ENCODE results near the gene HLA-DPB1.

Gene HLA-DPB1

DNA sequence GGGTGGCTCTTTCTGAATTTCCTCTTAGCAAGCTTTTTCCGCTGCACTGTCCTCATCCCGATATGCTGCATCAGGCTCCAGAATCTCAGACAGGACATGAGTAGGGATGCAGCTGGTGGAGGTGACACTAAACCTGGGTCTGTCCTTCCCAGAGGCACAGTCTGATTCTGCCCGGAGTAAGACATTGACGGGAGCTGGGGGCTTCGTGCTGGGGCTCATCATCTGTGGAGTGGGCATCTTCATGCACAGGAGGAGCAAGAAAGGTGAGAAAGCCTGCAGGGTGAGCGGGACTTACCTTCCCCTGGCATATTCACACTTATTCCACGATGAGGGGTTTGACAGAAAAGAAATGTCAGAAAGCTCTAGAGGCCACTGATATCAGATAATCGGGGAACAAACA, 9.8 kb downstream of the HLA-DPB1 start:
- TF ChIP-seq, protein P1, sequence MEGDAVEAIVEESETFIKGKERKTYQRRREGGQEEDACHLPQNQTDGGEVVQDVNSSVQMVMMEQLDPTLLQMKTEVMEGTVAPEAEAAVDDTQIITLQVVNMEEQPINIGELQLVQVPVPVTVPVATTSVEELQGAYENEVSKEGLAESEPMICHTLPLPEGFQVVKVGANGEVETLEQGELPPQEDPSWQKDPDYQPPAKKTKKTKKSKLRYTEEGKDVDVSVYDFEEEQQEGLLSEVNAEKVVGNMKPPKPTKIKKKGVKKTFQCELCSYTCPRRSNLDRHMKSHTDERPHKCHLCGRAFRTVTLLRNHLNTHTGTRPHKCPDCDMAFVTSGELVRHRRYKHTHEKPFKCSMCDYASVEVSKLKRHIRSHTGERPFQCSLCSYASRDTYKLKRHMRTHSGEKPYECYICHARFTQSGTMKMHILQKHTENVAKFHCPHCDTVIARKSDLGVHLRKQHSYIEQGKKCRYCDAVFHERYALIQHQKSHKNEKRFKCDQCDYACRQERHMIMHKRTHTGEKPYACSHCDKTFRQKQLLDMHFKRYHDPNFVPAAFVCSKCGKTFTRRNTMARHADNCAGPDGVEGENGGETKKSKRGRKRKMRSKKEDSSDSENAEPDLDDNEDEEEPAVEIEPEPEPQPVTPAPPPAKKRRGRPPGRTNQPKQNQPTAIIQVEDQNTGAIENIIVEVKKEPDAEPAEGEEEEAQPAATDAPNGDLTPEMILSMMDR (conservative IDR thresholded peaks at IDR 0.05; ENCODE audit: control insufficient read depth, insufficient read depth, low read depth, low read length) = no peak

DNA sequence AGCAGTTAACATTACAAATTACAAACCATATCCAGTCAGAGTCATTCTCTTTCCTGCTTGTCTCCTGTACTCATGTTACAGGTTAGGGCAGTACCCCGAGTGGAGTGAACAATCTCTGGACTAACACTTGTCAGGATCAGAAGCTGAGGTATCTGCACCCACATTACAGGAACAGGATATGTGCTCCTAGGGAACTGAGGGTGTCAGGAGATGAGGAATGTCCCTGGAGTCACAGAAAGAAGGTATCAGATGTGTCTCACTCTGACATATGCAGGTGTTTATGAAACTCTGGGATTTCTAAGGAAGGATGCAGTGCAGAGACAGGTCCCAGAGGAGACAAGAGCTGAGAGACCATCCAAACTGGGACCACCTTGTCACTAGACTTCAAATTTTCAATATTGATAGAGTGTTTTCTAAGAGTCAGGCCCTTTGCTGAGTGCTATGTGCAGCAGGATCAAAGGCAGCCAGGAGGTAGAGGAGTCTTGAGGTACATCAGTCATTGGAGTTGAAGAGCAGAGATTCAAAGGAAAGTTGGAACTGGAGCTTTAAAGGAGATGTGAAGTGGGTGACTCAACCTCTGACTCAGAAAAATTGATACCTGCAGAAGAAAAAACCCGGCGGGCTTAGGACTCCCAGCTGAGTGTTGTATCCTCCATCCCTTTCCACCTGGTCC, 12.6 kb downstream of the HLA-DPB1 start:
- no peak for DNase-seq (ENCODE audit: low read depth)

More for the DNA sequence above, 9.8 kb downstream of the HLA-DPB1 start:
- H3K4me3 ChIP-seq (ENCODE audit: control insufficient read depth, low read depth, low read length) = no peak overlapping the region
- no peak for DNase-seq (ENCODE audit: low read depth)

DNA sequence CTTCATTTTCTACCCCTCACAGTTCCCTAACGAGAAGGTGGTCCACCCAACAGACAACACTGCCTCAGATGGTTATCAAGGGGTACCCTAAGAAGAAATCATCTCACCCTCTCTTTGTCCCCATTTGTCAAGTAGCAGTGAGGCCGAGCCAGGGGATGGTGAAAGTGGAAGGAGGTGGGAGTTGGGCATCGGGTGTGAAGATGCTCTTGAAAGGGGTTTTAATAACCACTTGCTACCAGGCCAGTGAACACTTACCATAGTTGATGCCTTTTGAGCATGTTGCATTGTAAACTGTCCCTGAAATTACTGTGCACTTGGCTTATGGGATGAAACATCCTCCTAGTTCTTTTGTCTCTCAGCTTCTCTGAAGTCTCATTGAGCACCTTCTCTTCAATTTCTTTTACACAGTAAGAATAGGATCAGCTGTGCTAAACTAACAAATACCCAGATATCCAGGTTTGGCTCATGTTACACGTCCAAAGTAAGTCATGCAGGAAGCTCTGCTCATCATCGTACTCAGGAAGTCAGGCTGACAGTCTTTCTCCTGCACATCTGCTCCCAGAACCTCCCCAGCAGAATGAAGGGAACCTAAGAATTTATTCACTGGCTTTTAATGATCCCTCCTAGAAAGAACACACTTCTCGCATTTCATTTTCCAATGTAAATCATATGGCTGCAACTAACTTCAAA, 13.3 kb downstream of the HLA-DPB1 start:
- DNase-seq (ENCODE audit: low read depth) = no peak
- H3K4me3 ChIP-seq (ENCODE audit: control insufficient read depth, low read depth, low read length) = no peak overlapping the region
- TF ChIP-seq, protein P1 (conservative IDR thresholded peaks at IDR 0.05; ENCODE audit: control insufficient read depth, insufficient read depth, low read depth, low read length) = no peak

More for the DNA sequence above, 12.6 kb downstream of the HLA-DPB1 start:
- TF ChIP-seq, protein P1 (conservative IDR thresholded peaks at IDR 0.05; ENCODE audit: control insufficient read depth, insufficient read depth, low read depth, low read length) = no peak
- H3K4me3 ChIP-seq (ENCODE audit: control insufficient read depth, low read depth, low read length) = no peak overlapping the region

DNA sequence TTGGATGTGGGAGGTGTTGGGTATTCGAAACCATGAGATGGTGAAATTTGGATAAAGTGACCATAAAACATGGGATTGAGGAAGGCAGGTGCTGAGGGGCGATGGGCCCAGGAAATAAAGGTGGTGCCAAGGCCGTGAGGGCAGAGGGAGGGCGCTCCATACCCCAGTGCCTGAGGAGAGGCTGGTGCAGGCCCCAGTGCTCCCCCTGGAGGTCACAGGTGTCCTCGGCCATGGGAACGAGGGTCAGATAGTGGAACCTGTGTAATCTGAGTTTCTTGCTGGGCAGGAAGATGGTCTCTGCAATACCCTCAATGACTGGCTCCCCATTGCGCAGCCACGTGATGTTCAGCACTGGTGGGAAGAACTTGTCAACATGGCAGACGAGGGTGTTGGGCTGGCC, 16.2 kb downstream of the HLA-DPB1 start:
- no peak overlapping the region for H3K4me3 ChIP-seq (ENCODE audit: control insufficient read depth, low read depth, low read length)
- TF ChIP-seq, protein P1 (conservative IDR thresholded peaks at IDR 0.05; ENCODE audit: control insufficient read depth, insufficient read depth, low read depth, low read length) = peak; percentile 45
- no peak for DNase-seq (ENCODE audit: low read depth)

DNA sequence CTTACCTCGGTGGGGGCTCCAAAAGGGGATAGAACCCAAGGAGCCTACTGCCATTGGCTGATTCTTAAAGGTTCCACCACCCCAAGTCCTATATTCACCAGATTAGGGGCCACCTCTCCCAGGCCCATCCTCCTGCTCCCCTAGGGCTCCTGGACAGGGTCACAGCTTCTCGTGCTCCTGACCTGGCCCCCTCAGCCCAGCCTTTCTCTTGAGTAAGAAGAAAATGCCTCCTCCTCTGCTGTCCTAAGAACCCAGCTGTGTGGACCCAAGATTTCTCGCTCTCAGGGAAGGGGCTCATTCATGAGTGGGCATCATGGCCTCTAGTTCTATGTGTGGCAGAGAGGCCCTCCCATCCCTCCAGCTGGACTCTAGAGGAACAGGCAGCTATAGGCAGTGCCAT, 16.6 kb downstream of the HLA-DPB1 start:
- DNase-seq (ENCODE audit: low read depth) = no peak
- TF ChIP-seq, protein P1 (conservative IDR thresholded peaks at IDR 0.05; ENCODE audit: control insufficient read depth, insufficient read depth, low read depth, low read length) = no peak

DNA sequence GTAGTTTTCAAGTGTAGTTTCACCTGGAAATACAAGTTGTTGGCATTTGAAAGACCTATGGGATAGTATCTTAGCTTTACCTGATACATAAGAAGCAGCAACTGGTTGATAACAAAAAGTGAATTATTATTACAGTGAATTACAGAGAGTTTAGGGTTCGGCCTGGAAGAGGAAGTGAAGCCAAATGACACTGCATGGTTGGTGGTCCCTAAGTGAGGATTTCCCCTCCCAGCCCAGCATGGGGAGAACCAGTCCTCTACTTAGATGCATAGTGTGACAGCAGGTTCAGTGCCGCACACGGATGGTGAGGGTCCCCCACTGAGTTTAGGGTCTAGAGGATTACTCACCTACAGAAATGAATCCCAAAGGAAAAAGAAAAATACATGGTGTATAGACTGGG, 18.1 kb downstream of the HLA-DPB1 start:
- TF ChIP-seq, protein P1 (conservative IDR thresholded peaks at IDR 0.05; ENCODE audit: control insufficient read depth, insufficient read depth, low read depth, low read length) = no peak
- DNase-seq (ENCODE audit: low read depth) = no peak
- no peak overlapping the region for H3K4me3 ChIP-seq (ENCODE audit: control insufficient read depth, low read depth, low read length)

More for the DNA sequence above, 16.6 kb downstream of the HLA-DPB1 start:
- no peak overlapping the region for H3K4me3 ChIP-seq (ENCODE audit: control insufficient read depth, low read depth, low read length)
